ENCODE data around the gene PSMC3. TPM values are rescaled to one million over a fixed set of nuclear protein-coding genes. Genes with fewer than 3 reads are reported as not detected.

PSMC3 gene
- total and polyA plus RNA-seq, 2 of the 13 experiments (the other 11 are each of a cell fraction or from before 2014, with no cell fraction given) = 75.8 to 214 TPM

DNA sequence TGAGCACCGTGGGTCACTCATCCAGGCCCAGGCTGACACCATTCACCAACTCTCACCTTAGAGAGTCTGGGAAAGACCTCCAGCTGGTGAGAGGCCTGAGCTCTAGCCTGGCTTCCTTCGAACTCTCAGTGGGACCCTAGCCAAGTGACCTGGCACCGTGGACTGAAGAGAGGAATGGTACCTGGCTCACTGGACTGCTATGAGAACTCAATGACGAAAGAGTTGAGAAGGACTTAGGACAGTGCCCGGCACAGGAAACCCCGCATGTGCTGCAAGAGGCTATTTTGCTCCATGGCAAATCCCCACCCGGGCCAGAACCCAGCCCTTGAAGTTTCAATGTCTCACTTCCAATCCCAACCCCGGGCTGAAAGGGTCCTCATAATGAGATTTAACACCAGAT lies 23.3 kb upstream of the PSMC3 start:
- Histone ChIP-seq H3K27ac (ENCODE audit: extremely low read length, insufficient read depth, low read length) (no peak overlapping the region), H3K4me1 (ENCODE audit: insufficient read depth, low read length) (peaks cover 30% of the 10 kb centered on the region), H3K79me2 (ENCODE audit: insufficient read depth, low read length) (no peaks in the 10 kb centered on the region), H3K27me3 (ENCODE audit: control insufficient read depth in 1 of 2, insufficient read depth in 2 of 2, low read length in 2 of 2) (no peaks in the 10 kb centered on the region), H2AFZ (ENCODE audit: low read length) (no peak overlapping the region), H3K9me3 (ENCODE audit: low read length) (no peaks in the 10 kb centered on the region), H3K4me2 (ENCODE audit: low read depth, low read length) (no peak overlapping the region), H3K36me3 (replicated peaks in 1 of 2; ENCODE audit: control insufficient read depth in 1 of 2, insufficient read depth in 2 of 2, low read length in 2 of 2) (no peaks in the 10 kb centered on the region), H3K9ac (ENCODE audit: insufficient read depth, low read depth, low read length) (no peak overlapping the region), H3K4me3 (replicated peaks in 1 of 3; ENCODE audit: insufficient read depth in 1 of 3, low read depth in 2 of 3, low read length in 3 of 3) (no peak overlapping the region), H4K20me1 (ENCODE audit: insufficient read depth, low read length) (no peaks in the 10 kb centered on the region)
- ChIA-PET POLR2A (interaction anchor here (2.5 kb wide), 1 partner anchor 12 kb away, joined by 12 read pairs; no protein-coding TSS in a partner anchor), CTCF (ENCODE audit: low intra/inter-chr PET ratio, low total read pairs) (no interaction called here)
- DNase-seq (ENCODE audit: low spot score) (no peak), ATAC-seq (peak; percentile 23), FAIRE-seq (no peak)
- no TSS peak for BruUV-seq (replicated peaks)
- in situ Hi-C loops (cut with HindIII; ENCODE audit: extremely low pct_ligation_motif_present, low pct_unique_long_range_greater_than_20kb) (no loop called here), intact Hi-C loops (cut with micrococcal nuclease; ENCODE audit: unreplicated experiment) (no loop called here)
- 62% methylated on average over 7 of the region's 8 CpGs for WGBS (ENCODE audit: low lambda C conversion rate)
- TF ChIP-seq ELF4 (CRISPR knock-in tag; IDR thresholded peaks at IDR 0.05; ENCODE audit: borderline replicate concordance) (no peak), RAD21 (CRISPR knock-in tag; IDR thresholded peaks at IDR 0.05) (no peak), KDM4B (CRISPR knock-in tag; IDR thresholded peaks at IDR 0.05) (no peak), NFYB (CRISPR knock-in tag; IDR thresholded peaks at IDR 0.05) (no peak), FOXK2 (IDR thresholded peaks at IDR 0.05) (no peak), MZF1 (CRISPR knock-in tag; IDR thresholded peaks at IDR 0.05; ENCODE audit: borderline replicate concordance) (no peak), JARID2 (CRISPR knock-in tag; IDR thresholded peaks at IDR 0.05; ENCODE audit: insufficient replicate concordance) (no peak), ZC3H4 (CRISPR knock-in tag; IDR thresholded peaks at IDR 0.05; ENCODE audit: borderline replicate concordance) (no peak), ZNF883 (CRISPR knock-in tag; IDR thresholded peaks at IDR 0.05; ENCODE audit: not compliant biosample characterization) (no peak), CHD4 (IDR thresholded peaks at IDR 0.05; ENCODE audit: borderline replicate concordance, low read length) (no peak), MYC (CRISPR knock-in tag; IDR thresholded peaks at IDR 0.05; ENCODE audit: borderline replicate concordance) (no peak), HOXA9 (CRISPR knock-in tag; IDR thresholded peaks at IDR 0.05; ENCODE audit: borderline replicate concordance) (no peak), ZNF350 (CRISPR knock-in tag; IDR thresholded peaks at IDR 0.05; ENCODE audit: borderline replicate concordance, low read depth) (no peak), THYN1 (CRISPR knock-in tag; IDR thresholded peaks at IDR 0.05; ENCODE audit: borderline replicate concordance, low read depth) (no peak), RFX1 (IDR thresholded peaks at IDR 0.05) (no peak), ZNF160 (CRISPR knock-in tag; IDR thresholded peaks at IDR 0.05) (no peak), ARID2 (CRISPR knock-in tag; IDR thresholded peaks at IDR 0.05; ENCODE audit: borderline replicate concordance) (no peak), SMARCC2 (IDR thresholded peaks at IDR 0.05) (no peak)
- TF ChIP-seq, protein P1, sequence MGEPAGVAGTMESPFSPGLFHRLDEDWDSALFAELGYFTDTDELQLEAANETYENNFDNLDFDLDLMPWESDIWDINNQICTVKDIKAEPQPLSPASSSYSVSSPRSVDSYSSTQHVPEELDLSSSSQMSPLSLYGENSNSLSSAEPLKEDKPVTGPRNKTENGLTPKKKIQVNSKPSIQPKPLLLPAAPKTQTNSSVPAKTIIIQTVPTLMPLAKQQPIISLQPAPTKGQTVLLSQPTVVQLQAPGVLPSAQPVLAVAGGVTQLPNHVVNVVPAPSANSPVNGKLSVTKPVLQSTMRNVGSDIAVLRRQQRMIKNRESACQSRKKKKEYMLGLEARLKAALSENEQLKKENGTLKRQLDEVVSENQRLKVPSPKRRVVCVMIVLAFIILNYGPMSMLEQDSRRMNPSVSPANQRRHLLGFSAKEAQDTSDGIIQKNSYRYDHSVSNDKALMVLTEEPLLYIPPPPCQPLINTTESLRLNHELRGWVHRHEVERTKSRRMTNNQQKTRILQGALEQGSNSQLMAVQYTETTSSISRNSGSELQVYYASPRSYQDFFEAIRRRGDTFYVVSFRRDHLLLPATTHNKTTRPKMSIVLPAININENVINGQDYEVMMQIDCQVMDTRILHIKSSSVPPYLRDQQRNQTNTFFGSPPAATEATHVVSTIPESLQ (CRISPR knock-in tag; conservative IDR thresholded peaks at IDR 0.05) = no peak
- TF ChIP-seq, protein P2, sequence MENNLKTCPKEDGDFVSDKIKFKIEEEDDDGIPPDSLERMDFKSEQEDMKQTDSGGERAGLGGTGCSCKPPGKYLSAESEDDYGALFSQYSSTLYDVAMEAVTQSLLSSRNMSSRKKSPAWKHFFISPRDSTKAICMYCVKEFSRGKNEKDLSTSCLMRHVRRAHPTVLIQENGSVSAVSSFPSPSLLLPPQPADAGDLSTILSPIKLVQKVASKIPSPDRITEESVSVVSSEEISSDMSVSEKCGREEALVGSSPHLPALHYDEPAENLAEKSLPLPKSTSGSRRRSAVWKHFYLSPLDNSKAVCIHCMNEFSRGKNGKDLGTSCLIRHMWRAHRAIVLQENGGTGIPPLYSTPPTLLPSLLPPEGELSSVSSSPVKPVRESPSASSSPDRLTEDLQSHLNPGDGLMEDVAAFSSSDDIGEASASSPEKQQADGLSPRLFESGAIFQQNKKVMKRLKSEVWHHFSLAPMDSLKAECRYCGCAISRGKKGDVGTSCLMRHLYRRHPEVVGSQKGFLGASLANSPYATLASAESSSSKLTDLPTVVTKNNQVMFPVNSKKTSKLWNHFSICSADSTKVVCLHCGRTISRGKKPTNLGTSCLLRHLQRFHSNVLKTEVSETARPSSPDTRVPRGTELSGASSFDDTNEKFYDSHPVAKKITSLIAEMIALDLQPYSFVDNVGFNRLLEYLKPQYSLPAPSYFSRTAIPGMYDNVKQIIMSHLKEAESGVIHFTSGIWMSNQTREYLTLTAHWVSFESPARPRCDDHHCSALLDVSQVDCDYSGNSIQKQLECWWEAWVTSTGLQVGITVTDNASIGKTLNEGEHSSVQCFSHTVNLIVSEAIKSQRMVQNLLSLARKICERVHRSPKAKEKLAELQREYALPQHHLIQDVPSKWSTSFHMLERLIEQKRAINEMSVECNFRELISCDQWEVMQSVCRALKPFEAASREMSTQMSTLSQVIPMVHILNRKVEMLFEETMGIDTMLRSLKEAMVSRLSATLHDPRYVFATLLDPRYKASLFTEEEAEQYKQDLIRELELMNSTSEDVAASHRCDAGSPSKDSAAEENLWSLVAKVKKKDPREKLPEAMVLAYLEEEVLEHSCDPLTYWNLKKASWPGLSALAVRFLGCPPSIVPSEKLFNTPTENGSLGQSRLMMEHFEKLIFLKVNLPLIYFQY (CRISPR knock-in tag; IDR thresholded peaks at IDR 0.05; ENCODE audit: borderline replicate concordance) = no peak
